GM19025 (cell line): ENCODE measurements around the gene FAM107B.

Source experiments
- ATAC-seq: cut with Tn5 transposase; IDR thresholded peaks from one replicate; pipeline ENCODE4 v1.9.1; 2021; ENCODE audit warnings: mild to moderate bottlenecking, low read depth, moderate library complexity; ENCODE audit not compliant: unreplicated experiment

Gene FAM107B

DNA sequence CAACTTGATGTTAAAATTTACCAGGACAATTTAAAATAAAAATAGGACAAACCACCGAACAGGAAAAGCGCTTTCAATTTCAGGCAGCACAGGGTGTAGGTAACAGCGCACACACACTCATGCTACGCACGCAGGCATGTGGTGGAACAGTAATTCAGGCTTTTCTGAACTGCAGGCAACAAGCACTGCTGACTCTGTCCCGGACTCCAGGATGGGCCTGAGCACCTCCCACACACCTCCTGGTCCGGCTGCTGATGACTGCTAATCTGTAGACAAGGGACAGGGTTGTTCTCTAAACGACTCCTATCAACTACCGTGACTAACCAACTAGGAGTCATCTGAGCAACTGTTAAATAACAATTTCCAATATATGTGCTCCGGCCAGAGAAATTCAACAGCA lies 251.4 kb downstream of the FAM107B start:
- ATAC-seq, result no peak

DNA sequence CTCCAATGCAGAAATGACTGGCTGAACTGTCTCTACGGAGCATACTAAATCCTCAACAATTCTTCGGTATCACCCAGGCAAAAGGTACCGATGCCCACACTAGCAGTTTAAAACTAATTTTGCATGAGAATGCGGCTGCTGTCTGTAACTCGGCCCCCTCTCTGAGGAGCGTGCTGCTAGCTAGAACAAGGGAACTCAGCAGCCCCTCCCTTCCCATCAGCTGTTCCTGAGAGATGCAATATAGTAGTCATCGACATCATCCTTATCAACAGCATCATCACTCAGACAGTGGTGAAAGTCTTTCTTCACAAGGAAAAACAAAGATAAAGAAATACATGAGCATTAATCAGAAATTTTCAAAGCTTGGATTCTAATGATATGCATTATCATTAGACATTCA lies 254.9 kb downstream of the FAM107B start:
- ATAC-seq, result no peak

DNA sequence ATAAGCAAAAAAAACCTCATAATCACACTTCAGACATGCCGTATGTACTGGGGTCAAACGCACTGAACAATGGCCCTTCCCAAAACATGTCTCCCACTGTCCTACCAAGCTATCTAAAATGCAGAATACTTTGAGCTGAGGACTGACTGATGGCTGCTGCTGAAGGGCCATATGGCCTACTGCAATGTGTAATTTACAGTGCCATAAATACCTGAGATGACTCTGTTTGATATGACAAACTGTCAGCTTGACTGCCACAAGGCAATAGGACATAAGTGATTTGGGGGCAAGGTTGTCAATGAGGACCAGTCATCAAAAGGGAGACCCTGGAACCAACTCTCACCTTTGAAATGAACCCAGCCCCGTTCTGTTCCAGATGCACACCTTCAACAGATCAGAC lies 256.5 kb downstream of the FAM107B start:
- no peak for ATAC-seq

- ATAC-seq, result no peak
Measured at GRCh38 chr10:14513123-14513522, 261.6 kb downstream of the FAM107B start.

DNA sequence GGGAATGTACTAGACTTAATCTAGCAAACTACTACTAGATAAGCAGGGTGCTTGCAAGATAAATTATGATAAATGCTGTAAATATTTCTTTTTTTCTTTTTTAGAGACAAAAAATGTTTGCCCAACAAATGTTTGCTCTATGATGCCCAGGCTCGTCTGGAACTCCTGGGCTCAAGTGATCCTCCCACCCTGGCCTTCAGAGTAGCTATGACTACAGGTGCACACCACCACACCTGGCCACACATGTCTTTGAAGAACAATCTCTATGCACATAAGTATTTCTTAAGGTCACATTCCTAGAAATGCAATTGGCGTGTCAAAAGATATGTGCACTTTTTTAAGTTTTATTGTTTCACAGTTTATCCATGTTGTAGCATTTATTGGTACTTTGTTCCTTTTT lies 264.4 kb downstream of the FAM107B start:
- ATAC-seq, result no peak

DNA sequence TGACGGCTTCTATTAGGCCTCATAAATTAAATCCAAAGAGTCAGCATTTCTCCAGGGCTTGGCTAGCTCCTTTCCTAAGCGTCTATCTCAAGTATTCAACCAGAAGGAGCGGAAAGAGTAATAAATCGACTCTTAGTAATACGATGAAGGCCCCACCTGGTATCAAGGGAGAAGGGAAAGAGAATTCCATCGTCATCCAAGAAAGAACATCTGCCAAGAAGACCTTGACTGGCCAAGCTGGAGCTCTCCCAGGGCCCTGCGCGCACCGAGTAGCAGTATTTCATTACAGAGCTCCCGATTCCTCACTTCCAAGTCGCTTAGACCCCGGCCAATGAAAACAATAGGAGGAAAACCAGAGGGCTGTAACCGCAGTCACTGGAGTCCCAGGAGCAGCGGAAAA lies 266.0 kb downstream of the FAM107B start:
- no peak for ATAC-seq

DNA sequence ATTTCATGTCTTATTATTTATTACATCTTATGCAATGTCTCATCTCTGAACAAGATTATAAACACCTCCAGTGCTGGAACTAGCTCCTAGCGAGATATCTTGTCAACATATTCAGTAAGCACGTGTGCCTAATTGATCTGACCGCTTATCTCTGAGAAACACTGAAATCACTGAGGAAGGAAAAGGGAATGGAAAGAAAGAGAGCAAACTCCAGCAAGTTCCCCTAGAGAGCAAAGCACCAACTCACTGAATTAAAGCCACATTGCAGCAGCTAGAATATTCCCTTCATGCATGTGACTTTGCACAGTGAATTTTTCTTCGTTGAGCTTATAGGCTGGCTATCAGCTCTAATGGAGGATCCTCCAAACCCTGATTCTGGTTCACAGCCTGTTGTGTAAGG lies 266.9 kb downstream of the FAM107B start:
- ATAC-seq, result no peak

GRCh38 chr10:14507176-14507575 lies 267.5 kb downstream of the FAM107B start:
- no peak for ATAC-seq

- no peak for ATAC-seq
Measured at GRCh38 chr10:14502431-14502830, 272.3 kb downstream of the FAM107B start.

DNA sequence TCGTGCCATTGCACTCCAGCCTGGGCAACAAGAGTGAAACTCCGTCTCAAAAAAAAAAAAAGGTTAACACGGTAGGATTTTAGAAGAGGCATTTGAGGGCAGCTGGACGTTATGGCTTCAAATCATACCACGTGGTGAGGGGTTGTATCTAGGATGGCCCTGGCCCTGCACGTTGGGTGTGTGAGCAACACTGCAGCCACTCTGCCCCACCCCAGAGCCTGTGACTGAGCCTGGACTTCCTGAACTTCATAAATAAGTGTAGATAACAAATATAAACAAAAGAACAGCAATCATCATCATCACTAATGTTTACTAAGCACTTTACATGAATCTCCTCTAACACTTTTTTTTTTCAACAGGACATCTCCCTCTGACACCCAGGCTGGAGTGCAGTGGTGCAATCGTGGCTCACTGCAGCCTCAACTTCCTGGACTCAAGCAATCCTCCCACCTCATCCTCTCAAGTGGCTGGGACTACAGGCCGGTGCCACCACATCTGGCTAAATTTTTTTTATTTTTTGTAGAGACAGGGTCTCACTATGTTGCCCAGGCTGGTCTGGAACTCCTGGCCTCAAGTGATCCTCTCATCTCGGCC lies 274.4 kb downstream of the FAM107B start:
- ATAC-seq, result no peak

DNA sequence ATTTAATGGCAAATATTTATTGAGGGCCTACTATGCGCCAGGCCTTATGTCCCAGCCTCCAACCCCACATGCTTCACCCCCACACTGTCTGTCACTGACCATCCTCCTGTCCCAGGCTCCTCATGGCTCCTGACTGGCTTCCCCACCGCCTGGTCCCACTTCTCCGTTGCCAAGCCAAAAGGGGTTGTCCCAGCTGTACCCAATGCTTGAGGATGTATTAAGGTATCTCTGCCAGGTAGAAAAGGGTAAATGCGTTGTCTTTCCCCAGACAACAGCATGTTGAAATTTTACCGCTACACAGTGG lies 275.1 kb downstream of the FAM107B start:
- no peak for ATAC-seq

- no peak for ATAC-seq
Measured at GRCh38 chr10:14498326-14498725, 276.4 kb downstream of the FAM107B start.

DNA sequence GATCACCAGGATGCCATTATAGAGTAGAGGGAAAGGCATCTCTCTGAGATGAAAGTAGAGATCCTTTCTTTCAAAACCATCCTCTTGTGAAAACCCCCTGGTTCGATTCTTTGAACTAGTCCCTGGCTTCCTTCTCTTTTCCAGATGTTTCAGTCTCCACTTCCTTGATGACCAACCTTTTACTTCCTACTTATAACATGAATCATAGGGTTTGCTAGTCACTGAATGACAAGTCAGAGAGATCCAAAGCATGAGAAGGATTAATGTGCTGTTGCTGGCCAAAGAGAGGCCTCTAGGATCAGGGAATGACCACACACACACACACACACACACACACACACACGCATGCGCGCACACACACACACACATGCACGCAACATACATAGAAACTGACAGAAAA lies 282.9 kb downstream of the FAM107B start:
- ATAC-seq, result no peak

DNA sequence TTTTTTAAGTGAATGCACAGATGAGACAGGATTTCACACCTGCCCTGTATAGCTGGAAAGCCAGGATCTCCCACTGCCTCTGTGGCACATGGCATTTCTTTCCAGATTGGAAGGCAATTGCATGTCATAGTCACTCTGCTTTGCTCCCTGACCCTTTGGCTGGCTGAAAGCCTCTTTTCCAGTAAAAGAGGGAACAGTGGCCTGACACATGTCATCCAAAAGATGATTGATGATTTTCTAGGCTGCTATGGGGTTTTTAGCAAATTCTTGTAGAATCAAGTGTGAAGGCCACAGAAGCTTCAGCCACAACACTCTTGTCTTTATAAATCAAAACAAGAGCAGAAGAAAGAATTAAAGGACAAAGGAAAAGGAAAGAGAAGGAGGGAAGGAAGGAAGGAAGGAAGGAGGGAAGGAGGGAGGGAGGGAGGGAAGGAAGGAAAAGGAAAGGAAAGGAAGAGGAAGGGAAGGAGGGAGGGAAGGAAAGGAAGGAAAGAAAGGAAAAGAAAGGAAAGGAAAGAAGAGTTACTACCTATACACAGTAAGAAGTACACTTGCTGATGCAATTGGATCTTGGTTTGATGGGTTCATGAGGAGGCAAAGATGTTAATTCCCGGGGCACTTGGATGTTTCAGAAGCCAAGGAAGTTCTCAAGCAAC lies 285.0 kb downstream of the FAM107B start:
- ATAC-seq, result no peak

GRCh38 chr10:14487488-14487883 lies 287.2 kb downstream of the FAM107B start:
- no peak for ATAC-seq

GRCh38 chr10:14486777-14487487 lies 287.8 kb downstream of the FAM107B start:
- ATAC-seq, result no peak

GRCh38 chr10:14485986-14486385 lies 288.7 kb downstream of the FAM107B start:
- ATAC-seq, result no peak

- no peak for ATAC-seq
Measured at GRCh38 chr10:14483417-14483816, 291.3 kb downstream of the FAM107B start.

- ATAC-seq, result no peak
Measured at GRCh38 chr10:14481752-14482151, 292.9 kb downstream of the FAM107B start.

- ATAC-seq, result no peak
Measured at GRCh38 chr10:14481014-14481413, 293.7 kb downstream of the FAM107B start.

GRCh38 chr10:14478604-14479003 lies 296.1 kb downstream of the FAM107B start:
- no peak for ATAC-seq

DNA sequence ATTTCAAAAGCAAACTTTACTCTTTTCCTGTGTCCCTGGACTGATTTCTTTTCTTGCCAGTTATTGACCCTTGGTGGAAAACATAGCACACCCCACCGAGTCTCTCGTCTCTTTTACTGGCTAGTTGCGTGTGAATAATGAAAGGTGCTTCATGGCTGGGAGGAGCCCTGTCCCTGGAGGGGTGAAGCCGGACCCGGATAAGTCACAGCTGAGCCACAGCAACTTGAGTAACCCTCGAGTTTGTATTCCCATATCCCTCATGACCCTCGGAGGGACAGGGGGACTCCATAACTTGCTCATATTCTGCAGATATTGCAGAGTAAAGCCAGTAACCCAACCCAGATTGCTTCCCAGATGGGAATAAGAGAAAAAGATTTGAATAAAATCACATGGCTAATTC lies 296.5 kb downstream of the FAM107B start:
- ATAC-seq, result no peak
